Left hindlimb (tissue), 1 donor: ENCODE data around the gene FAM114A1.
"Not testable (repeated sequence)": the region's sequence is repeated elsewhere in the genome, so short reads cannot be mapped to it uniquely, and the experiment has no call there.

Source experiments
- DNase-seq: peaks from one replicate; pipeline ENCODE4 v3.0.0-alpha.2; 2018

Gene FAM114A1

GRCh38 chr4:38904682-38905081 lies 37.1 kb downstream of the FAM114A1 start:
- no peak for DNase-seq

- no peak for DNase-seq
Observed at GRCh38 chr4:38905652-38906385, 38.2 kb downstream of the FAM114A1 start.

- no peak for DNase-seq
Observed at GRCh38 chr4:38907696-38908270, 40.2 kb downstream of the FAM114A1 start.

GRCh38 chr4:38909015-38909414 lies 41.4 kb downstream of the FAM114A1 start:
- no peak for DNase-seq

GRCh38 chr4:38911257-38911656 lies 43.7 kb downstream of the FAM114A1 start:
- no peak for DNase-seq

- no peak for DNase-seq
Observed at GRCh38 chr4:38914854-38915253, 47.2 kb downstream of the FAM114A1 start.

GRCh38 chr4:38916267-38916666 lies 48.7 kb downstream of the FAM114A1 start:
- not testable (repeated sequence) for DNase-seq

GRCh38 chr4:38917481-38918025 lies 49.9 kb downstream of the FAM114A1 start:
- DNase-seq = no peak

GRCh38 chr4:38919494-38919893 lies 51.9 kb downstream of the FAM114A1 start:
- no peak for DNase-seq

- no peak for DNase-seq
Observed at GRCh38 chr4:38920186-38920585, 52.6 kb downstream of the FAM114A1 start.

- DNase-seq = no peak
Observed at GRCh38 chr4:38920677-38921076, 53.1 kb downstream of the FAM114A1 start.

GRCh38 chr4:38921151-38921550 lies 53.5 kb downstream of the FAM114A1 start:
- DNase-seq = no peak

GRCh38 chr4:38923746-38924145 lies 56.1 kb downstream of the FAM114A1 start:
- no peak for DNase-seq

- DNase-seq = no peak
Observed at GRCh38 chr4:38924353-38924752, 56.7 kb downstream of the FAM114A1 start.

GRCh38 chr4:38925492-38926413 lies 58.1 kb downstream of the FAM114A1 start:
- DNase-seq = no peak

GRCh38 chr4:38926896-38927295 lies 59.3 kb downstream of the FAM114A1 start:
- DNase-seq = no peak

- DNase-seq = no peak
Observed at GRCh38 chr4:38928568-38928967, 61.0 kb downstream of the FAM114A1 start.

GRCh38 chr4:38928974-38929373 lies 61.4 kb downstream of the FAM114A1 start:
- DNase-seq = no peak

- DNase-seq = no peak
Observed at GRCh38 chr4:38930204-38930603, 62.6 kb downstream of the FAM114A1 start.

GRCh38 chr4:38930707-38931106 lies 63.1 kb downstream of the FAM114A1 start:
- no peak for DNase-seq

- no peak for DNase-seq
Observed at GRCh38 chr4:38931125-38931524, 63.5 kb downstream of the FAM114A1 start.

GRCh38 chr4:38935391-38936073 lies 67.9 kb downstream of the FAM114A1 start:
- DNase-seq = no peak

GRCh38 chr4:38939165-38939564 lies 71.6 kb downstream of the FAM114A1 start:
- no peak for DNase-seq
